Transverse colon (tissue), 4 donors: Measurements from ENCODE around the gene CIRBP. TPM values are rescaled to one million over a fixed set of nuclear protein-coding genes. Genes with fewer than 3 reads are reported as not detected.

Experiments
- DNase-seq: peaks from one replicate; pipeline ENCODE4 v3.0.0-alpha.2; 2019
- H3K27ac ChIP-seq, 4 donors: fragments of 200-600 bp; sonication (generic); 2 replicates each; pipeline ENCODE4 v1.5.1; 2016 to 2018; ENCODE audit warnings: inconsistent platforms in 4 of 4
- H3K27me3 ChIP-seq: fragments of 200-600 bp; sonication (generic); 2 replicates; pipeline ENCODE4 v1.5.1; 2017; ENCODE audit warnings: inconsistent platforms
- H3K36me3 ChIP-seq, 4 donors: fragments of 200-600 bp; sonication (generic); 2 replicates each; pipeline ENCODE4 v1.5.1; 2017 to 2019; ENCODE audit warnings: inconsistent platforms in 4 of 4
- H3K4me1 ChIP-seq, 4 donors: fragments of 200-600 bp; sonication (generic); 2 replicates each; pipeline ENCODE4 v1.5.1; 2017 to 2020; ENCODE audit warnings: inconsistent platforms in 4 of 4
- H3K4me3 ChIP-seq, 4 donors: fragments of 200-600 bp; sonication (generic); 1 replicate in 1 of 4; 2 replicates in 3 of 4; pipeline versions ENCODE4 v1.5.1 to v1.6.1; 2017 to 2019; ENCODE audit warnings: inconsistent platforms in 4 of 4
- H3K9me3 ChIP-seq, 2 donors: fragments of 200-600 bp; sonication (generic); 2 replicates each; pipeline ENCODE4 v1.5.1; 2017 to 2019; ENCODE audit warnings: inconsistent platforms in 2 of 2
- CTCF ChIP-seq, 5 experiments: fragments of 200-600 bp in 3 of 5; fragments of 450-650 bp in 2 of 5; sonication (generic) in 3 of 5; IDR thresholded peaks; 1 replicate in 2 of 5; 2 replicates in 3 of 5; pipeline ENCODE4 v1.5.1; 2016 to 2017; ENCODE audit warnings: antibody characterized with exemption in 5 of 5, inconsistent platforms in 3 of 5, mild to moderate bottlenecking in 2 of 5, moderate library complexity in 1 of 5
- EP300 ChIP-seq: sonication (generic); formaldehyde crosslinking; IDR thresholded peaks from one replicate; pipeline ENCODE4 v1.6.1; 2017; ENCODE audit warnings: antibody characterized with exemption, low read depth
- POLR2A ChIP-seq: fragments of 450-650 bp; IDR thresholded peaks from one replicate; pipeline ENCODE4 v1.6.1; 2016; ENCODE audit warnings: antibody characterized with exemption, mild to moderate bottlenecking, moderate library complexity
- POLR2AphosphoS5 ChIP-seq, 3 donors: sonication (generic); formaldehyde crosslinking; IDR thresholded peaks; one replicate each; pipeline ENCODE4 v1.6.1; 2016; ENCODE audit warnings: antibody characterized with exemption in 3 of 3
- WGBS, 2 donors: methylation state at CpG; one replicate each; pipeline ENCODE4 v1.1.5; 2018; ENCODE audit warnings: low coverage in 1 of 2; 5-methylcytosine and 5-hydroxymethylcytosine counted together
- in situ Hi-C, 4 donors: fragments of 200-750 bp; cut with MboI; loops; one replicate each; pipeline versions ENCODE4 v1.15.0 to v1.15.1; 2017; ENCODE audit warnings: low sequenced_read_pairs in 3 of 4, low pct_ligation_motif_present in 1 of 4, low pct_unique_long_range_greater_than_20kb in 1 of 4
- intact Hi-C: fragments of 100-400 bp; cut with DNase I; formaldehyde crosslinking; loops from one replicate; pipeline ENCODE4 v1.15.1; 2023; ENCODE audit warnings: low total_unique reads
- total RNA-seq, 4 donors: library from RNA; depleted of rRNA; stranded (reverse); fragments of >200 nt; gene quantifications; one replicate each; pipeline ENCODE4 v1.1.0, GENCODE V29; 2016

Gene CIRBP
- total RNA-seq, 4 donors from 2014 or later = 431 to 488 (median 460) TPM

GRCh38 chr19:1235625-1236538, 33.2 kb upstream of the CIRBP start:
- H3K27me3 ChIP-seq = peaks cover 46% of the 10 kb centered on the region
- 62% methylated on average over 34 of the region's 39 CpGs; no CpG with 5 or more reads in 1 of the 2 donors for WGBS, 2 donors
- intact Hi-C loops (no loop called here), in situ Hi-C loops (no loop called here)
- H3K36me3 ChIP-seq = no peaks in the 10 kb centered on the region
- peaks cover 28 to 50% (median 39%) of the 10 kb centered on the region in 4 donors for H3K4me1 ChIP-seq
- H3K4me3 ChIP-seq = no peak overlapping the region
- no peaks in the 10 kb centered on the region for H3K9me3 ChIP-seq
- DNase-seq = no peak
- H3K27ac ChIP-seq = no peak overlapping the region
- TF ChIP-seq CTCF (IDR thresholded peaks at IDR 0.05) (no peak), EP300 (no peak), POLR2AphosphoS5 (IDR thresholded peaks at IDR 0.05) (no peak), POLR2A (no peak)

- no peak for DNase-seq
- peaks cover 46% of the 10 kb centered on the region for H3K27me3 ChIP-seq
- WGBS, 2 donors = 0 to 22% methylated on average over 12 to 21 of the region's 42 CpGs
- H3K9me3 ChIP-seq = no peaks in the 10 kb centered on the region
- peak overlapping the region in 2 of 4 donors; percentile 40 to 56 for H3K4me3 ChIP-seq
- H3K36me3 ChIP-seq = no peaks in the 10 kb centered on the region
- H3K27ac ChIP-seq = no peak overlapping the region
- in situ Hi-C loops = no loop called here
- peaks cover 32 to 55% (median 45%) of the 10 kb centered on the region in 4 donors for H3K4me1 ChIP-seq
- intact Hi-C loops = no loop called here
- TF ChIP-seq POLR2AphosphoS5 (IDR thresholded peaks at IDR 0.05) = no peak
- no peak for TF ChIP-seq CTCF (IDR thresholded peaks at IDR 0.05)
- TF ChIP-seq POLR2A = no peak
- TF ChIP-seq EP300 = no peak
Observed at GRCh38 chr19:1236576-1236975, 32.6 kb upstream of the CIRBP start.

- in situ Hi-C loops (no loop called here), intact Hi-C loops (no loop called here)
- TF ChIP-seq CTCF (IDR thresholded peaks at IDR 0.05) (no peak), POLR2AphosphoS5 (IDR thresholded peaks at IDR 0.05) (no peak), EP300 (no peak), POLR2A (no peak)
- peaks cover 32 to 54% (median 45%) of the 10 kb centered on the region in 4 donors for H3K4me1 ChIP-seq
- no peaks in the 10 kb centered on the region for H3K9me3 ChIP-seq
- H3K36me3 ChIP-seq = no peaks in the 10 kb centered on the region
- peak overlapping the region; percentile 29 to 56 (median 37) for H3K4me3 ChIP-seq
- no peak for DNase-seq
- H3K27me3 ChIP-seq = peaks cover 46% of the 10 kb centered on the region
- peak overlapping the region in 1 of 4 donors; percentile 36 for H3K27ac ChIP-seq
- 1% methylated on average over 44 of the region's 60 CpGs; no CpG with 5 or more reads in 1 of the 2 donors for WGBS, 2 donors
Observed at GRCh38 chr19:1237027-1237659, 32.0 kb upstream of the CIRBP start.

GRCh38 chr19:1237754-1238368, 31.3 kb upstream of the CIRBP start, which contains the start of gene CBARP:
Gene CBARP, minus strand, starts transcription at chr19:1238005. Its CDS starts 1,905 bp downstream, at chr19:1236100.
- Histone ChIP-seq H3K4me1 (peaks cover 35 to 54% (median 45%) of the 10 kb centered on the region in 4 donors), H3K4me3 (peak within 1 kb of the TSS; percentile 29 to 56 (median 37)), H3K27me3 (peaks cover 46% of the 10 kb centered on the region), H3K27ac (peak within 1 kb of the TSS; percentile 4 to 99 (median 98)), H3K9me3 (no peaks in the 10 kb centered on the region), H3K36me3 (no peaks in the 10 kb centered on the region)
- in situ Hi-C loops = no loop called here
- intact Hi-C loops = no loop called here
- TF ChIP-seq POLR2AphosphoS5 (IDR thresholded peaks at IDR 0.05) (no peak), POLR2A (no peak), EP300 (no peak), CTCF (IDR thresholded peaks at IDR 0.05) (no peak)
- WGBS, 2 donors = 1% methylated on average over 30 of the region's 87 CpGs; no CpG with 5 or more reads in 1 of the 2 donors
- DNase-seq = no peak
